Astrocyte (in vitro differentiated cells and primary cell): ENCODE measurements around the gene CYP46A1.

Source experiments
- EZH2 ChIP-seq: IDR thresholded peaks from 2 replicates; pipeline ENCODE4 v1.6.1; 2012; ENCODE audit warnings: mild to moderate bottlenecking, low read length, inconsistent platforms; ENCODE audit not compliant: insufficient read depth
- TF ChIP-seq, protein P1 (sequence below): IDR thresholded peaks from 2 replicates; pipeline ENCODE4 v1.5.1; 2011; ENCODE audit warnings: low read depth, mild to moderate bottlenecking, inconsistent platforms, low read length, moderate library complexity; ENCODE audit not compliant: insufficient read depth

DNA sequence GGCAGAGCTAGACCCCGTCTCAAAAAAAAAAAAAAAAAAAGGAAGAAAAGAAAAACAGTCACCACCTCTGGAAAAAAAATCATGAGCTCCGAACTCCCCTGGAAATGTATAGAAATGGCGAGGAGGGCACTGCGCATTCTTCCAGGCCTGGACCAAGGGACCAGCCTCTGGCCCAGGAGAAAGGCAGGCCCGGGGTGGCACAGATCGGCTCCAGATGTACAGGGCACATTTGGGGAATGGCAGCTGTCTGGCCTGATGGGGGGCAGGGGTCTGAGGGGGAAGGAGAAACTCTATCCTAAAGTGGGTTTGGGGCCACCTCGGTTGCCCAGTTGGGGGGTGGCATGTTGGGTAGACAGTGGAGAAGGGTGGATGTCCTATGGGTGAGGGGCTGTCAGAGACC lies 63.1 kb downstream of the CYP46A1 start:
- TF ChIP-seq, protein P1, sequence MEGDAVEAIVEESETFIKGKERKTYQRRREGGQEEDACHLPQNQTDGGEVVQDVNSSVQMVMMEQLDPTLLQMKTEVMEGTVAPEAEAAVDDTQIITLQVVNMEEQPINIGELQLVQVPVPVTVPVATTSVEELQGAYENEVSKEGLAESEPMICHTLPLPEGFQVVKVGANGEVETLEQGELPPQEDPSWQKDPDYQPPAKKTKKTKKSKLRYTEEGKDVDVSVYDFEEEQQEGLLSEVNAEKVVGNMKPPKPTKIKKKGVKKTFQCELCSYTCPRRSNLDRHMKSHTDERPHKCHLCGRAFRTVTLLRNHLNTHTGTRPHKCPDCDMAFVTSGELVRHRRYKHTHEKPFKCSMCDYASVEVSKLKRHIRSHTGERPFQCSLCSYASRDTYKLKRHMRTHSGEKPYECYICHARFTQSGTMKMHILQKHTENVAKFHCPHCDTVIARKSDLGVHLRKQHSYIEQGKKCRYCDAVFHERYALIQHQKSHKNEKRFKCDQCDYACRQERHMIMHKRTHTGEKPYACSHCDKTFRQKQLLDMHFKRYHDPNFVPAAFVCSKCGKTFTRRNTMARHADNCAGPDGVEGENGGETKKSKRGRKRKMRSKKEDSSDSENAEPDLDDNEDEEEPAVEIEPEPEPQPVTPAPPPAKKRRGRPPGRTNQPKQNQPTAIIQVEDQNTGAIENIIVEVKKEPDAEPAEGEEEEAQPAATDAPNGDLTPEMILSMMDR = no peak
- TF ChIP-seq EZH2 = no peak
